Measurements from ENCODE around the gene AGFG1. TPM values are rescaled to one million over a fixed set of nuclear protein-coding genes. Genes with fewer than 3 reads are reported as not detected.
"Not testable (repeated sequence)": the region's sequence is repeated elsewhere in the genome, so short reads cannot be mapped to it uniquely, and the experiment has no call there.

AGFG1 gene
- total and polyA plus RNA-seq, 5 experiments from 2014 or later, result 11.8 to 55.0 (median 41.5) TPM

DNA sequence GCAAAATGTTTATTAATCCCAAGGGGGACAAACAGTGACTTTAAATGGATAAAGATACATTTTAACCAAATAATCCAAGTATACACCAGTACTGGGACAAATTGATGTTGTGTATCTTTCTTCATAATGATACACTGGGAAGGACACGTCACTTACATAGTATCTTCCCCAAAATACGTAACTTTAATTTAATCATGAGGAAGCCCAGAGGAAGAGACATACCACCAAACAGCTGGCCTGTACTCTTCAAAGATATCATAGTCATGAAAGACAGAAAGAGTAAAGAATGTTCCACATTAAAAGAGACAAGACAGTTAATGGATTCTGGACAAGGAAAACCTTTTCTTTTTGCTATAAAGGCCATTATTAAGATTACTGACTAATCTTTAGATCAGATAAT lies 37.1 kb downstream of the AGFG1 start:
- Mint-ChIP-seq H3K27me3 (no peaks in the 10 kb centered on the region), H3K4me3 (peak overlapping the region in 4 of 10 donors; percentile 11 to 50 (median 24)), H3K27ac (peak overlapping the region in 1 of 10 donors; percentile 58), H3K9me3 (no peaks in the 10 kb centered on the region), H3K4me1 (peaks cover 49 to 96% (median 90%) of the 10 kb centered on the region in 4 donors), H3K36me3 (peaks cover 0 to 10% (median 0%) of the 10 kb centered on the region in 3 donors)
- ATAC-seq (no peak), DNase-seq (no peak)
- POLR2A ChIA-PET, result no interaction called here

DNA sequence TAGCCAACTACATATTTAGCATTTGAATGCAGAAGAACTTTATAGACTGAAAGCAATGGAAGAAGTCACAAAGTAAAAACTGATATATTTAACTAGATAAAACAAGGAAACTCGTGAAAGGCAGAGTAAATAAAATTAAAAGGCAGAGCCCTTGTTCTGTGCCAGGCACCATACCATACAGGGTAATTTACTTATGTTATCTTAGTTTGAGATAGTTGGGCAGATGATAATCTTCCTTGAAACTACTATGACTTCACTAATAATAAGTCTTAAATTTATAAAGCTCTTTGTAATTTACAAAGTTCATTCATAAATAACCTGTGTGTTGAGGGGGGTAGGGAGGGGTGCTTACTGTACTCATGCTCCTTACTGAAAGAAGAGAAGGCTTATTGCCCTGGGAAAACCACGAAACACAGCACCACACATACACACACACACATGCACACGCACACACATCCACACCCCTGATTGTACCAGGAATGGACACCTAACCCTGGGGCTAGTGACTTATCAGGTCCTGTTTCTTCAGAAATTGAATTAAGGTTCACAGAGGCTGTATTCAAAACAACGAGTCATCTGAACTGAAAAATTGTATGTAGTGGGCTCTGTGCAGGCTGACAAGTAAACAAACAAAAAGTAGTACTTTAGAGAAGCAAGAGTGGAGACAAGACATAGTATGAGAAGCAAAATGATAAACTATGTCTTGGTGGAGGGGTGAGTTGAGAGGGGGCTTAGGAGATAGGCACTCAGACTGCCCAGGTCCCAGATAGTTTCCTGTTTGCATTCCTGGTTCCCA lies 38.1 kb downstream of the AGFG1 start:
- Mint-ChIP-seq H3K27ac (peak overlapping the region in 7 of 10 donors; percentile 10 to 72 (median 47)), H3K4me1 (peaks cover 45 to 93% (median 88%) of the 10 kb centered on the region in 4 donors), H3K4me3 (peak overlapping the region in 2 of 10 donors; percentile 5 to 27), H3K9me3 (no peaks in the 10 kb centered on the region), H3K27me3 (no peaks in the 10 kb centered on the region), H3K36me3 (peaks cover 0 to 12% (median 0%) of the 10 kb centered on the region in 3 donors)
- DNase-seq (no peak), ATAC-seq (no peak)
- POLR2A ChIA-PET, result no interaction called here

DNA sequence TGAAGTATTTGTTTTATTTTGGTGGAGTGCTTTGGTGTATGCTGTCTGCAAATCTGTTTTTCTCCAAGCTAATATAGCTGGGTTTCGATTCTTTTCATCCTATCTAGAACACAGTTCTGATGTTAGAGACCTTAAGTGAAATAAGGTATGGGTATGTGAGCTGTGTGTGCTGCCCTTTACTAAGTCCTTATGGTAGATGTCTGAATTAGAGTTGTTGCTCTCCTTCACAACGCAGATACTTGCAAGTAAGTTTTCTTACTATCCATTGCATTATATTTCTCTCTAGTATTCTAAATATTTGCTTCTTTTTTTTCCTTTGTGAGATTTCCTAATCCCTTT lies 38.6 kb downstream of the AGFG1 start:
- POLR2A ChIA-PET, result no interaction called here
- Mint-ChIP-seq H3K27me3 (no peaks in the 10 kb centered on the region), H3K4me3 (peak overlapping the region in 1 of 10 donors; percentile 5), H3K9me3 (no peaks in the 10 kb centered on the region), H3K4me1 (peaks cover 43 to 93% (median 88%) of the 10 kb centered on the region in 4 donors), H3K36me3 (peaks cover 0 to 10% (median 0%) of the 10 kb centered on the region in 3 donors), H3K27ac (peak overlapping the region in 6 of 10 donors; percentile 4 to 72 (median 38))
- ATAC-seq (no peak), DNase-seq (no peak)

- peak overlapping the region in 5 of 10 donors; percentile 3 to 82 (median 29) for H3K27ac Mint-ChIP-seq
- H3K36me3 Mint-ChIP-seq, result peaks cover 0 to 10% (median 0%) of the 10 kb centered on the region in 3 donors
- peak overlapping the region in 3 of 10 donors; percentile 2 to 53 (median 7) for H3K4me3 Mint-ChIP-seq
- H3K9me3 Mint-ChIP-seq, result no peaks in the 10 kb centered on the region
- no peak for ATAC-seq
- H3K27me3 Mint-ChIP-seq, result no peaks in the 10 kb centered on the region
- POLR2A ChIA-PET, result no interaction called here
- DNase-seq, result no peak
- H3K4me1 Mint-ChIP-seq, result peaks cover 45 to 93% (median 88%) of the 10 kb centered on the region in 4 donors
These were observed 39.4 kb downstream of the AGFG1 start for GRCh38 chr2:227511239-227511930.

- POLR2A ChIA-PET, result no interaction called here
- H3K27ac Mint-ChIP-seq, result peak overlapping the region in 2 of 10 donors; percentile 10 to 82
- peaks cover 42 to 90% (median 85%) of the 10 kb centered on the region in 4 donors for H3K4me1 Mint-ChIP-seq
- peak overlapping the region in 3 of 10 donors; percentile 2 to 53 (median 7) for H3K4me3 Mint-ChIP-seq
- DNase-seq (no peak), ATAC-seq (no peak)
- H3K36me3 Mint-ChIP-seq, result peaks cover 0 to 10% (median 0%) of the 10 kb centered on the region in 3 donors
- no peaks in the 10 kb centered on the region for H3K27me3 Mint-ChIP-seq
- H3K9me3 Mint-ChIP-seq, result no peaks in the 10 kb centered on the region
These were observed 40.0 kb downstream of the AGFG1 start for GRCh38 chr2:227511955-227512354.

- H3K27ac Mint-ChIP-seq, result peak overlapping the region in 2 of 10 donors; percentile 31 to 48
- POLR2A ChIA-PET, result no interaction called here
- peaks cover 42 to 95% (median 90%) of the 10 kb centered on the region in 4 donors for H3K4me1 Mint-ChIP-seq
- no peaks in the 10 kb centered on the region for H3K9me3 Mint-ChIP-seq
- no peak for DNase-seq
- no peaks in the 10 kb centered on the region for H3K27me3 Mint-ChIP-seq
- no peak overlapping the region for H3K4me3 Mint-ChIP-seq
- H3K36me3 Mint-ChIP-seq, result peaks cover 0 to 10% (median 0%) of the 10 kb centered on the region in 3 donors
- ATAC-seq, result no peak
These were observed 41.2 kb downstream of the AGFG1 start for GRCh38 chr2:227513113-227513512.

DNA sequence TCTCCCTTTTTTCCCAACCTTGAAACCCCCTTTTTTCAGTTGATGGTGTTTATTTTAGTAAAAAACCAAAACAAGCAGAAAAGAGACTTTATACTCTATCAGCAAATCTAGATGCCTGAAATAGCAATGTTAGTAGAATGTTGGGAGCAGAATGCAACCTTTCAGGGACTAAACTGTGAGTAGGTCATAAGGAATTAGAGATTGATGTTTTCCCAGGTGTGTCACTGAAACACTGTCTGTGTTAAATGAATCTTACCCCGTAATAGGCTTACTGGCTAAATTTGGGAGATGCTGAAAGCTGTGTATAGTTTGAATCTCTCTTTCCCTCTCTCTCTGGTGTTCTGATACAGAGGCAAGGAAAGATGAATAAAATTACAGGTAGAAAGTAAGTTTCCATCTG lies 43.8 kb downstream of the AGFG1 start:
- Mint-ChIP-seq H3K36me3 (peaks cover 0 to 18% (median 0%) of the 10 kb centered on the region in 3 donors), H3K9me3 (no peaks in the 10 kb centered on the region), H3K4me1 (peaks cover 36 to 90% (median 74%) of the 10 kb centered on the region in 4 donors), H3K4me3 (no peak overlapping the region), H3K27me3 (no peaks in the 10 kb centered on the region), H3K27ac (peak overlapping the region in 3 of 10 donors; percentile 5 to 35 (median 31))
- POLR2A ChIA-PET, result interaction anchor here (1.2 kb wide), 1 partner anchor 14 kb away, joined by 3 read pairs; no protein-coding TSS in a partner anchor
- DNase-seq (no peak), ATAC-seq (no peak)

DNA sequence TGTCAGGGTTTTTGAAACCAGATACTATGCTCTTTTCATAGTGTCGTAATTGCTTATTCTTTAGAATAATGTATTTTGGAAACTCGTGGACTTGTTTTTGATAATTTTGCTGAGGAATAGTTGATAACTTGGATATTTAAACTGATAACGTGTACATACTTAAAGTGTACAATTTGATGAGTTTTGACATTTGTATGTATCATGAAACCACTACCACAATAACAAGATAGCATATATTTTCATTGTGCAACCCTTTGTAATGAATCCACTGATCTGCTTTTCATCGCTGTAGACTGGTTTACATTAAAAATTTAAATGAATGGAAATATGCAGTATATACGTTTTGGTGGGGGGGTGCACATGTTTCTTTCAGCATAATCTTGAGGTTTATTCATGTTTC lies 45.8 kb downstream of the AGFG1 start:
- ATAC-seq, result no peak
- H3K9me3 Mint-ChIP-seq, result no peaks in the 10 kb centered on the region
- H3K27ac Mint-ChIP-seq, result peak overlapping the region in 3 of 10 donors; percentile 12 to 64 (median 13)
- POLR2A ChIA-PET, result no interaction called here
- H3K4me1 Mint-ChIP-seq, result peaks cover 27 to 82% (median 58%) of the 10 kb centered on the region in 4 donors
- DNase-seq, result no peak
- peak overlapping the region in 2 of 10 donors; percentile 2 to 15 for H3K4me3 Mint-ChIP-seq
- no peaks in the 10 kb centered on the region for H3K27me3 Mint-ChIP-seq
- H3K36me3 Mint-ChIP-seq, result peaks cover 0 to 36% (median 0%) of the 10 kb centered on the region in 3 donors

DNA sequence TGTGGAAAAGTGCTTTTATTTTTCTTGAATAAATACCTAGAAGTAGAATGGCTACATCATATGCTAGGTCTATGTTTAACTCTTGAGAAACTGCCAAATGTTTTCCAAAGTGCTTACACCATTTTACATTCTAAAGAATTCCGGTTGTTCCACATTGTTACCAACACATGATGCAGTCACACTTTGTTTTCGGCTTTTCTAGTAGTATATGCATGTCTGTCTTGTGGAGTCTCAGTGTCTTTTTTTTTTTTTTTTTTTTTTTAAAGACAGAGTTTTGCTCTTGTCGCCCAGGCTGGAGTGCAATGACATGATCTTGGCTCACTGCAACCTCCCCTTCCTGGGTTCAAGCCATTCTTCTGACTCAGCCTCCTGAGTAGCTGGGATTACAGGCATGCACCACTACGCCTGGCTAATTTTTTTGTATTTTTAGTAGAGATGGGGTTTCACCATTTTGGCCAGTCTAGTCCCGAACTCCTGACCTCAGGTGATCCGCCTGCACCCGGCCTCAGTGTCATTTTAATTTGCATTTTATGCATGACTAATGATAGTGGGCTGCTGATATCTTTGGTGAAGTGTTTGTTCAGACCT lies 46.4 kb downstream of the AGFG1 start:
- Mint-ChIP-seq H3K4me3 (peak overlapping the region in 1 of 10 donors; percentile 2), H3K36me3 (peaks cover 0 to 41% (median 0%) of the 10 kb centered on the region in 3 donors), H3K4me1 (peaks cover 25 to 78% (median 53%) of the 10 kb centered on the region in 4 donors)
- H3K9me3 Mint-ChIP-seq, H3K27ac Mint-ChIP-seq, POLR2A ChIA-PET, ATAC-seq, DNase-seq, H3K27me3 Mint-ChIP-seq: not testable (repeated sequence)

- POLR2A ChIA-PET, result interaction anchor here (0.7 kb wide), 1 partner anchor 147 kb away, joined by 4 read pairs; no protein-coding TSS in a partner anchor
- Mint-ChIP-seq H3K36me3 (peaks cover 0 to 57% (median 3%) of the 10 kb centered on the region in 3 donors), H3K27ac (peak overlapping the region in 3 of 10 donors; percentile 41 to 82 (median 65)), H3K4me1 (peaks cover 9 to 54% (median 29%) of the 10 kb centered on the region in 4 donors)
- not testable (repeated sequence) for DNase-seq, H3K4me3 Mint-ChIP-seq, H3K9me3 Mint-ChIP-seq, H3K27me3 Mint-ChIP-seq, ATAC-seq
These were observed 49.2 kb downstream of the AGFG1 start for GRCh38 chr2:227521178-227521577.

GRCh38 chr2:227524665-227525064 lies 52.7 kb downstream of the AGFG1 start:
- no peak for ATAC-seq
- no peak for DNase-seq
- peaks cover 0 to 87% (median 10%) of the 10 kb centered on the region in 3 donors for H3K36me3 Mint-ChIP-seq
- H3K27me3 Mint-ChIP-seq, result no peaks in the 10 kb centered on the region
- no peak overlapping the region for H3K27ac Mint-ChIP-seq
- POLR2A ChIA-PET, result no interaction called here
- no peaks in the 10 kb centered on the region for H3K9me3 Mint-ChIP-seq
- no peak overlapping the region for H3K4me3 Mint-ChIP-seq
- peaks cover 5 to 25% (median 15%) of the 10 kb centered on the region in 4 donors for H3K4me1 Mint-ChIP-seq

DNA sequence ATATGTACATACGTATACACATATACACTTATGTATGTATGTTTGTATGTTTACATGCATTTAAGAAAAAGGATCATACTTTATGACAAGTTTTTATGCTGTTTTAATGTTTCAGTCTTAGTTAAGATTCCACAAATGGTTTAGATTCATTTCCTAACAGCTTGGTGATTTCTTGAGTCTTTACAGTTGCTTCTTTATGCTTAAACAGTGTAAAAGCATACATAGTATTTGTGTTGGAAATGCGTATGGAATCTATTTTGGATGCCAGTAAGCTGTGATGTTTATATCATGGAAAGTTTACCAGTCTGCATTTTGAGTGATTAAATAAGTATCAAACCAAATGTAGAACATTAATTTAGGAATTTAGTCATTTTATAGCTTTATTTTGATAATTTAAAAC lies 55.4 kb downstream of the AGFG1 start:
- Mint-ChIP-seq H3K27me3 (no peaks in the 10 kb centered on the region), H3K9me3 (no peaks in the 10 kb centered on the region), H3K27ac (no peak overlapping the region), H3K4me3 (no peak overlapping the region), H3K4me1 (peaks cover 6 to 12% (median 6%) of the 10 kb centered on the region in 4 donors), H3K36me3 (peaks cover 0 to 84% (median 17%) of the 10 kb centered on the region in 3 donors)
- POLR2A ChIA-PET, result no interaction called here
- DNase-seq (no peak), ATAC-seq (no peak)

Data from naive thymus-derived CD8-positive, alpha-beta T cell (primary cell).